ENCODE results near the gene TMEM170B.
"Not testable (repeated sequence)": the region's sequence is repeated elsewhere in the genome, so short reads cannot be mapped to it uniquely, and the experiment has no call there.

The TMEM170B gene

DNA sequence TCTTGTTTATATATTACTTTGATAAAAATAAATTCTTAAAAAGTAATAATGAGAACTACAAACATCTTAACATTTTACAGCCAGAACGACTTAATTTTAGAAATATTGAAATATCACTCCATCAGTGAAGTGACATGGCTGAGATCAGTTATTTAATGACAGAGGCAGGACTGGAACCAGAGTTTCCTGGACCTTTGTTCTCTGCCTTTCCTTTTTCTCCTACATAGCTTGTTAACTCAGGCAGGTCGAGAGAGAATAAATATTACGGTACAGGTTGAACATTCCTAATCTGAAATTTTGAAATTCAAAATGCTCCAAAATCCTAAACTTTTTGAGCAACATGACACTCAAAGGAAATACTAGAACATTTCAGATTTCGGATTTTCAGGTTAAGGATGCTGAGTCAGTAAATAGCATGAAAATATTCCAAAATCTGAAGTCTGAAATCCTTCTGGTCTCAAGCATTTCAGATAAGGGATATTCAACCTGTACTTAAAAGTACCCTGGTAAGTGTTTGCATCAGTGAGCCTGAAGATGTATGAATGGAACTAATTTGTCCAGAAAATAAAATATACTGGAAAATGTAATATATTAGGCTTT is 6.5 kb downstream of the TMEM170B start:
- H3K27ac ChIP-seq (ENCODE audit: low read length): no peak overlapping the region
- TF ChIP-seq, protein P1, sequence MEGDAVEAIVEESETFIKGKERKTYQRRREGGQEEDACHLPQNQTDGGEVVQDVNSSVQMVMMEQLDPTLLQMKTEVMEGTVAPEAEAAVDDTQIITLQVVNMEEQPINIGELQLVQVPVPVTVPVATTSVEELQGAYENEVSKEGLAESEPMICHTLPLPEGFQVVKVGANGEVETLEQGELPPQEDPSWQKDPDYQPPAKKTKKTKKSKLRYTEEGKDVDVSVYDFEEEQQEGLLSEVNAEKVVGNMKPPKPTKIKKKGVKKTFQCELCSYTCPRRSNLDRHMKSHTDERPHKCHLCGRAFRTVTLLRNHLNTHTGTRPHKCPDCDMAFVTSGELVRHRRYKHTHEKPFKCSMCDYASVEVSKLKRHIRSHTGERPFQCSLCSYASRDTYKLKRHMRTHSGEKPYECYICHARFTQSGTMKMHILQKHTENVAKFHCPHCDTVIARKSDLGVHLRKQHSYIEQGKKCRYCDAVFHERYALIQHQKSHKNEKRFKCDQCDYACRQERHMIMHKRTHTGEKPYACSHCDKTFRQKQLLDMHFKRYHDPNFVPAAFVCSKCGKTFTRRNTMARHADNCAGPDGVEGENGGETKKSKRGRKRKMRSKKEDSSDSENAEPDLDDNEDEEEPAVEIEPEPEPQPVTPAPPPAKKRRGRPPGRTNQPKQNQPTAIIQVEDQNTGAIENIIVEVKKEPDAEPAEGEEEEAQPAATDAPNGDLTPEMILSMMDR (IDR thresholded peaks at IDR 0.05; ENCODE audit: borderline replicate concordance, extremely low read depth, low read length, poor library complexity, severe bottlenecking): no peak
- TF ChIP-seq EZH2 (IDR thresholded peaks at IDR 0.05; ENCODE audit: borderline replicate concordance, low read depth, low read length, severe bottlenecking): no peak
- H3K4me1 ChIP-seq (ENCODE audit: insufficient read depth, low read length): peaks cover 19% of the 10 kb centered on the region
- H4K20me1 ChIP-seq (ENCODE audit: insufficient read depth, low read length): peaks cover 14% of the 10 kb centered on the region; the same call in 1 of the 2 replicates
- no peaks in the 10 kb centered on the region for H3K9me3 ChIP-seq (ENCODE audit: insufficient read depth, low read length, severe bottlenecking)
- H3K79me2 ChIP-seq (ENCODE audit: insufficient read depth, low read length): peaks cover 57% of the 10 kb centered on the region
- H3K27me3 ChIP-seq (ENCODE audit: insufficient read depth, low read length, poor library complexity): no peaks in the 10 kb centered on the region
- DNase-seq (no peak), ATAC-seq (ENCODE audit: insufficient read depth, low read depth) (no peak)
- no peaks in the 10 kb centered on the region for H3K36me3 ChIP-seq (ENCODE audit: insufficient read depth, low read length)
- no peak overlapping the region for H3K4me3 ChIP-seq (ENCODE audit: low read depth in 1 of 2, low read length in 2 of 2)
- H3K9ac ChIP-seq (ENCODE audit: low read depth, low read length): no peak overlapping the region
- H2AFZ ChIP-seq (ENCODE audit: low read depth, low read length): no peak overlapping the region
- no peak overlapping the region for H3K4me2 ChIP-seq (ENCODE audit: insufficient read depth, low read length)

DNA sequence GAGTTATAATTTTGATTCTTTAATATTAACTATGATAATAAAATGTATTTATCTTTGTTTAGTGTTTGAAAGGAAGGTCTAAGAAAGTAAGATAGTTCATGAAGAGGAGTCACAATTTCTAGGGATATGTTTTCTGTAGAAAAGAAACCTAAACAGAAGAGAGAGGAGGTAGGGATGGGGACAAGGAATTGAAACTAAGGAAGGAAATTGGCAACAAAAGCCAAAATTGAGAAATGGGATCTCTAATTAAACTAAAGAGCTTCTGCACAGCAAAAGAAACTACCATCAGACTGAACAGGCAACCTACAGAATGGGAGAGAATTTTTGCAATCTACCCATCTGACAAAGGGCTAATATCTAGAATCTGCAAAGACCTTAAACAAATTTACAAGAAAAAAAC is 10.3 kb downstream of the TMEM170B start:
- not testable (repeated sequence) for H3K4me2 ChIP-seq (ENCODE audit: insufficient read depth, low read length); H3K27me3 ChIP-seq (ENCODE audit: insufficient read depth, low read length, poor library complexity); H2AFZ ChIP-seq (ENCODE audit: low read depth, low read length); H3K9ac ChIP-seq (ENCODE audit: low read depth, low read length); H3K36me3 ChIP-seq (ENCODE audit: insufficient read depth, low read length); H3K27ac ChIP-seq (ENCODE audit: low read length); H3K4me1 ChIP-seq (ENCODE audit: insufficient read depth, low read length); H3K4me3 ChIP-seq (ENCODE audit: low read depth in 1 of 2, low read length in 2 of 2); H3K9me3 ChIP-seq (ENCODE audit: insufficient read depth, low read length, severe bottlenecking); DNase-seq; H4K20me1 ChIP-seq (ENCODE audit: insufficient read depth, low read length); ATAC-seq (ENCODE audit: insufficient read depth, low read depth)
- peaks cover 25% of the 10 kb centered on the region; the same call in 1 of the 2 replicates for H3K79me2 ChIP-seq (ENCODE audit: insufficient read depth, low read length)

DNA sequence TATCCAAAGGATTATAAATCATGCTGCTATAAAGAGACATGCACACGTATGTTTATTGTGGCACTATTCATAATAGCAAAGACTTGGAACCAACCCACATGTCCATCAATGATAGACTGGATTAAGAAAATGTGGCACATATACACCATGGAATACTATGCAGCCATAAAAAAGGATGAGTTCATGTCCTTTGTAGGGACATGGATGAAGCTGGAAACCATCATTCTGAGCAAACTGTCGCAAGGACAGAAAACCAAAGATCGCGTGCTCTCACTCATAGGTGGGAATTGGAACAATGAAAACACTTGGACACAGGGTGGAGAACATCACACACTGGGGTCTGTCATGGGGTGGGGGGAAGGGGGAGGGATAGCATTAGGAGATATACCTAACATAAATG is 11.0 kb downstream of the TMEM170B start:
- H3K27me3 ChIP-seq (ENCODE audit: insufficient read depth, low read length, poor library complexity); DNase-seq; ATAC-seq (ENCODE audit: insufficient read depth, low read depth); H3K4me1 ChIP-seq (ENCODE audit: insufficient read depth, low read length); H3K27ac ChIP-seq (ENCODE audit: low read length); H3K36me3 ChIP-seq (ENCODE audit: insufficient read depth, low read length); H3K4me3 ChIP-seq (ENCODE audit: low read depth in 1 of 2, low read length in 2 of 2); H3K4me2 ChIP-seq (ENCODE audit: insufficient read depth, low read length); H3K9ac ChIP-seq (ENCODE audit: low read depth, low read length); H3K9me3 ChIP-seq (ENCODE audit: insufficient read depth, low read length, severe bottlenecking); H2AFZ ChIP-seq (ENCODE audit: low read depth, low read length); H4K20me1 ChIP-seq (ENCODE audit: insufficient read depth, low read length): not testable (repeated sequence)
- H3K79me2 ChIP-seq (ENCODE audit: insufficient read depth, low read length): peaks cover 21% of the 10 kb centered on the region; the same call in 1 of the 2 replicates

DNA sequence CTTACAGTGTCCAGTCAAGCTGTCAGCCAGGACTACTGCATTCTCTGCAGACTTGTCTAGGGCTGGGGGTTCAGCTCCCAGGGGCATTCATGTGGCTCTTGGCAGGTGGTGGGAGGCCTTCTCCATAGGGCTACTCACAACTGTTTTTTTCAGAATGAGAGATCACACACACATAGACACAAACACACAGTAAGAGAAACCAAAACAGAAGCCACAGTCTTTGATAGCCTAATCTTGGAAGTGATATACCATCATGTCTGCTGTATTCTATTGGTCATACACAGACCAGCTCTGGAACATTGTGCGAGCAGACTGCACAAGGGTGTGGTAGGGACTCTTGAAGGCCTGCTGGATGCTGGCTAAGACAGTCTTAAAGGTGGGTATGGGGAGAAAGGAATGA is 13.5 kb downstream of the TMEM170B start:
- no peak for DNase-seq

More for the DNA sequence above, 13.5 kb downstream of the TMEM170B start:
- Histone ChIP-seq H3K9ac (ENCODE audit: low read depth, low read length) (no peak overlapping the region), H3K4me3 (ENCODE audit: low read depth in 1 of 2, low read length in 2 of 2) (no peak overlapping the region), H2AFZ (ENCODE audit: low read depth, low read length) (no peak overlapping the region), H4K20me1 (ENCODE audit: insufficient read depth, low read length) (peaks cover 6% of the 10 kb centered on the region; the same call in 1 of the 2 replicates), H3K27ac (ENCODE audit: low read length) (no peak overlapping the region), H3K79me2 (ENCODE audit: insufficient read depth, low read length) (peaks cover 9% of the 10 kb centered on the region), H3K4me1 (ENCODE audit: insufficient read depth, low read length) (no peaks in the 10 kb centered on the region), H3K27me3 (ENCODE audit: insufficient read depth, low read length, poor library complexity) (no peaks in the 10 kb centered on the region), H3K36me3 (ENCODE audit: insufficient read depth, low read length) (no peaks in the 10 kb centered on the region), H3K9me3 (ENCODE audit: insufficient read depth, low read length, severe bottlenecking) (no peaks in the 10 kb centered on the region), H3K4me2 (ENCODE audit: insufficient read depth, low read length) (no peak overlapping the region)
- TF ChIP-seq EZH2 (IDR thresholded peaks at IDR 0.05; ENCODE audit: borderline replicate concordance, low read depth, low read length, severe bottlenecking): no peak
- TF ChIP-seq, protein P1 (IDR thresholded peaks at IDR 0.05; ENCODE audit: borderline replicate concordance, extremely low read depth, low read length, poor library complexity, severe bottlenecking): no peak
- no peak for ATAC-seq (ENCODE audit: insufficient read depth, low read depth)

All from DND-41 (cell line).